BE2C (cell line): ENCODE results near the gene NAPSA.

Source experiments
- DNase-seq: peaks from one replicate; pipeline ENCODE4 v3.0.0-alpha.2; 2020
- H3K27me3 ChIP-seq: fragments of 250-450 bp; sonication (Bioruptor Pico); 2 replicates; pipeline ENCODE4 v1.5.1; 2020; ENCODE audit warnings: mild to moderate bottlenecking
- H3K36me3 ChIP-seq: fragments of 250-450 bp; sonication (Bioruptor Pico); 2 replicates; pipeline ENCODE4 v1.5.1; 2020; ENCODE audit warnings: mild to moderate bottlenecking
- H3K4me1 ChIP-seq: fragments of 250-450 bp; sonication (Bioruptor Pico); 2 replicates; pipeline ENCODE4 v1.5.1; 2020
- H3K4me3 ChIP-seq: 2 replicates; pipeline ENCODE4 v1.5.1; 2011; ENCODE audit warnings: low read depth, low read length
- H3K9me3 ChIP-seq: fragments of 250-450 bp; sonication (Bioruptor Pico); 2 replicates; pipeline ENCODE4 v1.5.1; 2020
- CTCF ChIP-seq: IDR thresholded peaks from 2 replicates; pipeline ENCODE4 v1.5.1; 2012; ENCODE audit warnings: mild to moderate bottlenecking, low read depth, low read length

Gene NAPSA

GRCh38 chr19:50406829-50407228 lies 41.4 kb upstream of the NAPSA start:
- Histone ChIP-seq H3K4me1 (no peaks in the 10 kb centered on the region), H3K4me3 (no peak overlapping the region), H3K27me3 (no peaks in the 10 kb centered on the region), H3K9me3 (no peaks in the 10 kb centered on the region), H3K36me3 (peaks cover 47% of the 10 kb centered on the region)
- no peak for DNase-seq
- no peak for TF ChIP-seq CTCF

GRCh38 chr19:50406156-50406820 lies 40.8 kb upstream of the NAPSA start:
- TF ChIP-seq CTCF, result no peak
- Histone ChIP-seq H3K4me1 (no peaks in the 10 kb centered on the region), H3K9me3 (no peaks in the 10 kb centered on the region), H3K4me3 (no peak overlapping the region), H3K27me3 (no peaks in the 10 kb centered on the region), H3K36me3 (peaks cover 48% of the 10 kb centered on the region)
- no peak for DNase-seq

- Histone ChIP-seq H3K9me3 (no peaks in the 10 kb centered on the region), H3K27me3 (no peaks in the 10 kb centered on the region), H3K4me1 (no peaks in the 10 kb centered on the region), H3K36me3 (peaks cover 54% of the 10 kb centered on the region), H3K4me3 (no peak overlapping the region)
- DNase-seq, result no peak
- no peak for TF ChIP-seq CTCF
These were observed 37.3 kb upstream of the NAPSA start for GRCh38 chr19:50402544-50403301.

- TF ChIP-seq CTCF, result no peak
- H3K9me3 ChIP-seq, result no peaks in the 10 kb centered on the region
- DNase-seq, result no peak
- no peaks in the 10 kb centered on the region for H3K4me1 ChIP-seq
- H3K36me3 ChIP-seq, result peaks cover 50% of the 10 kb centered on the region
- H3K27me3 ChIP-seq, result no peaks in the 10 kb centered on the region
- H3K4me3 ChIP-seq, result no peak overlapping the region
These were observed 36.4 kb upstream of the NAPSA start for GRCh38 chr19:50401605-50402450.

GRCh38 chr19:50399368-50399745 lies 33.9 kb upstream of the NAPSA start:
- no peaks in the 10 kb centered on the region for H3K9me3 ChIP-seq
- H3K27me3 ChIP-seq, result no peaks in the 10 kb centered on the region
- H3K36me3 ChIP-seq, result peaks cover 36% of the 10 kb centered on the region
- DNase-seq, result no peak
- H3K4me3 ChIP-seq, result no peak overlapping the region
- H3K4me1 ChIP-seq, result no peaks in the 10 kb centered on the region
- TF ChIP-seq CTCF, result no peak
